Activated T-helper 1 cell treated with Interleukin-2 at 50 U/mL for 16 hours (primary cell): ENCODE data around the gene OLFM1.
"Not testable (repeated sequence)": the region's sequence is repeated elsewhere in the genome, so short reads cannot be mapped to it uniquely, and the experiment has no call there.

Experiments
- DNase-seq: peaks from one replicate; pipeline ENCODE4 v3.0.0-alpha.2; 2020; ENCODE audit warnings: low read depth

Gene OLFM1

DNA sequence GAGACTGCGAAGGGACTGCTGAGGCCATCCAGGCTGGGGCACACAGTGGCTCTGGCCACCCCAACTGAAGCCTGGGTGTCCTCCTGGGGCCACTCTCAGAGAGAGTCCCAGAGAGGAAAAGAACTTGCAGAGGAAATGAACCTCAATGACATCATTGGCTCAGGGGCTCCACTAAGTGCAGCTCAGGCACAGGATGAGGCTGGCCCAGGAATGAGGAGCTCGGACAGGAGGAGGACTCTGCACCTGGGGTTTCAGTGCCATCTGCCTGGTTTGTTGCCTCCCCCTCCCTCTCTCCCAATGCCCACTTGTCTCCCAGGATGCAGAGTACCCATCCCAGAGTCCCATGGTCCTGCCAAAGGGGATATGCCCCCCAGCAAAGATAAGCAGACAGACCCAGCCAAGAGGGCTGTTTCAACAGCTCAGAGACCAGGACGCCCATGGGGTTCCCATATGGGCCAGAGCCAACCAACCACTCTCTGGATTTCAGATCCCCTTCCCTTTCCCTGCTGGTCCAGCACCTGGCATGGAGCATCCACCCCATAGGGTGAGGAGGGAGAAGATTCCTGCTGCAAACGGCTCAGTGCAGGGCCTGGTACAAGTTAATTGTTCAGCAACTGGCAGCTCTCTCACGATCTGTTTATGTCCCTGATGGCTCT lies 26.9 kb upstream of the OLFM1 start:
- DNase-seq = no peak

DNA sequence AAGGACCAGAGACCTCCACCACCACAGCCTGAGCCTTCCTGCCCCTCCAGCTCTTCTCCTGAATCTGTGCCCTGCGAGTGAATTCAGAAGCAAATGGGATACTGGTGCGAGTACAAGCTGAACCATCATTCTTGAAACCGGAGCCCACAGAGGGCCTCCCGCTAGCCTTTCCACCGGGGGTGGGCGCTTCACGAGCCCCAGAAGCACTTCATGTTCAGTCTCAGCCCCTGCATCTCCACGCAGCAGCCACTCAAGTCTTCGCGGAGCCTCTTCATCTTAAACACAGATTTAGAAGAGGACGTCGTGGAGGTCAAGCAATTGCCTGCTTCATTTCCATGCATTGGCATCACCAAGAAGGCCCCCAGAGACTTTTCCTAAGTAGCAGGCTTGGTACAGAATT lies 26.0 kb upstream of the OLFM1 start:
- no peak for DNase-seq

DNA sequence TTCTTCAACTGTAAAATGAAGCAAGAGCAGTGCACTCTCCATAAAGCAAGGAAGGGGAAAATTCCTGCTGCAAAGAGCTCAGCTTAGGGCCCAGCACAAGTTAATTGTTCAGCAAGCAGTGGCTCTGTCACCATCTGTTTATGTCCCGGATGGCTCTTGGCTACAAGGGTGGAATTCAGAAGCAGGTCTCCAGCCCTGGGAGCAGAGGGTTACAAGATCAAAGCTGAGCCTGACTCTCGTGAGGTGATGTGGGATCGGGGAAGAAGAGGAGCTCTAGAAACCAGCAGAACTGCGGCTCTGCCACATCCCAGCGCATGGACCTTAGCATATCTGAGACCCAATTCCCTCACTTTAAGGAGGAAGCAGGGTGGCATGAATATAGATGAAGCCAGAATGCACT lies 25.2 kb upstream of the OLFM1 start:
- no peak for DNase-seq

DNA sequence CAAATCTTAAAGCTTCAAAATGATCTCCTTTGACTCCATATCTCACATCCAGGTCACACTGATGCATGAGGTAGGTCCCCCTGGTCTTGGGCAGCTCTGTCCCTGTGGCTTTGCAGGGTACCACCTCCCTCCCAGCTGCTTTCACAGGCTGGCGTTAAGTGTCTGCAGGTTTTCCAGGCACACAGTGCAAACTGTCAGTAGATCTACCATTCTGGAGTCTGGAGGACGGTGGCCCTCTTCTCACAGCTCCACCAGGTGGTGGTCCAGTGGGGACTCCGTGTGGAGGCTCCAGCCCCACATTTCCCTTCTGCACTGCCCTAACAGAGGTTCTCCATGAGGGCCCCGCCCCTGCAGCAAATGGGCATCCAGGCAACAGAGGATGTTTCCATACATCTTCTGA lies 24.0 kb upstream of the OLFM1 start:
- DNase-seq = not testable (repeated sequence)

DNA sequence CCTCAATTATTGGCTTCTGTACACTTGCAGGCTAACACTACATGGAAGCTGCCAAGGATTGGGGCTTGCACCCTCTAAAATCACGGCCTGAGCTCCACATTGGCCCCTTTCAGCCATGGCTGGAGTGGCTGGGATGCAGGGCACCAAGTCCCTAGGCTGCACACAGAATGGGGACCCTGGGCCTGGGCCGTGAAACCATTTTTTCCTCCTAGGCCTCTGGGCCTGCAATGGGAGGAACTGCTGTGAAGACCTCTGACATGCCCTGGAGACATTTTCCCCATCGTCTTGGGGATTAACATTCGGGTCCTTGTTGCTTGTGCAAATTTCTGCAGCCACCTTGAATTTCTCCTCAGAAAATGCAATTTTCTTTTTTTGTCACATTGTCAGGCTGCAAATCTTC lies 23.6 kb upstream of the OLFM1 start:
- DNase-seq = not testable (repeated sequence)

DNA sequence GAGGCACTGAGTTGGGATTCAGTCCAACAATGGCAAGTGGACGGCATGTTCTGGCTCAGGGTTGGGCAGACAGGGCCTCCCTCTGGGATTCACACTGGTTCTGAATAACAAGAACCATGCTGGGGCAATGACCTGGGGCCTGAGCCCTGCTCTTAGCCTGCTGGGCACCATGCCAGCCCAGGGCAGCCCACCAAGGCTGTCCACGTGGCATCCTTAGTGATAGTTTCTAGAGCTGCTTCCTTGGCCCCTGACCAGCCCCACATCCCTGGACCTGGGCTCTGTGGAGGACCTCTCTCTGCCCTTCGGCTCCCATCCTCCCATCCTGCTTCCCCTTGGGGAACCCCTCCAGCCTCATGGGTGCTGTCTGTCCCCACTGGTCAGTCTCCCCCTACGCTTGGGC lies 22.3 kb upstream of the OLFM1 start:
- no peak for DNase-seq

DNA sequence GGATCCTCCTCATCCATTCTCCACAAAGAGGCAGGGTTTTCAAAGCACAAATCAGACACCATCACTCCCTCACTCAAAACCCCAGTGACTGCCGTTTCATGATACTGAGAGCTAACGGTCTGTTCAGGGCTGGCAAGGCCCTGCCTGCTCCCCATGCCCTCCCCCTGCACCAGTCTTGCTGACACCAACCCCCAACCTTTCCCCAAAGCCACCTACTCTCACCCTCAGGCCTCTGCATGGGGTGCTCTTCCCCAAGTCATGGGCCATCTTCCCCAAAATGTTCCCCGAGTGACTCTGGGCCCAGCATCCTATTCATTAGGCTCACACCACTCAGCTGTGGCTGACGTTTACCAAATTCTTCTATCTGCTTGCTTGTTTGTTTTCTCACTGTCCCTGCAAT lies 21.7 kb upstream of the OLFM1 start:
- no peak for DNase-seq

DNA sequence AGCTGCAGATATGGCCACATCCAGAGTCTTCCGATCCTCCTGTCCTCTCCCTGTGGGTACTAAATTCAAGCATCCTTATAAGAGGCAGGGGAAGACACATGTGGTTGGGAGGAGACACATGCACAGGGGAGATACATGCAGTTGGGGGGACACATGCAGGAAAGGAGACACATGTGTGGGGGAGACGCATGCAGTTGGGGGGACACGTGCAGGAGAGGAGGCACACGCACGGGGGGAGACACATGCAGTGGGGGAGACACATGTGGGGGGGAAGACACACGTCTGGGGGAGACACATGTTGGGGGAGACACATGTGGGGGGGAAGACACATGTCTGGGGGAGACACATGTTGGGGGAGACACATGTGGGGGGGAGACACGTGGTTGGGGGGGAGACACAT lies 21.2 kb upstream of the OLFM1 start:
- no peak for DNase-seq

DNA sequence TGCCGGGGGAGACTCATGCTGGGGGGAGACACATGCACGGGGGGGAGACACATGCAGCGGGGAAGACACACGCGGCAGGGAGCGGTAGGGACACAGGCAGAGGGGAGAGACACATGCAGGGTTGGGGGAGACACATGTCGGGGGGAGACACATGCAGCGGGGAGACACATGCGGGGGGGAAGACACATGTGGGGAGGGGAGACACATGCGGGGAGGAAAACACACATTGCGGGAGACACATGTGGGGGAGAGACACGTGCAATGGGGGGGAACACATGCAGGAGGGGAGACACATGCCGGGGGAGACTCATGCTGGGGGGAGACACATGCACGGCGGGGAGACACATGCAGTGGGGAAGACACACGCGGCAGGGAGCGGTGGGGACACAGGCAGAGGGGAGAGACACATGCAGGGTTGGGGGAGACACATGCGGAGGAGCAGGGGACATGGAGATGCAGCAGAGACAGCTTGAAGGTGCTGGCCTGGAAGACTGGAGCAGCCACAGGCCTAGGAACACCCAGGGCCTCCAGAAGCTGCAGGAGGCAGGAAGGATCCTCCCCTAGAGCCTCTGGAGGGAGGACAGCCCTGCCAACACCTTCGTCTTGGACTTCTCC lies 20.3 kb upstream of the OLFM1 start:
- DNase-seq = no peak

DNA sequence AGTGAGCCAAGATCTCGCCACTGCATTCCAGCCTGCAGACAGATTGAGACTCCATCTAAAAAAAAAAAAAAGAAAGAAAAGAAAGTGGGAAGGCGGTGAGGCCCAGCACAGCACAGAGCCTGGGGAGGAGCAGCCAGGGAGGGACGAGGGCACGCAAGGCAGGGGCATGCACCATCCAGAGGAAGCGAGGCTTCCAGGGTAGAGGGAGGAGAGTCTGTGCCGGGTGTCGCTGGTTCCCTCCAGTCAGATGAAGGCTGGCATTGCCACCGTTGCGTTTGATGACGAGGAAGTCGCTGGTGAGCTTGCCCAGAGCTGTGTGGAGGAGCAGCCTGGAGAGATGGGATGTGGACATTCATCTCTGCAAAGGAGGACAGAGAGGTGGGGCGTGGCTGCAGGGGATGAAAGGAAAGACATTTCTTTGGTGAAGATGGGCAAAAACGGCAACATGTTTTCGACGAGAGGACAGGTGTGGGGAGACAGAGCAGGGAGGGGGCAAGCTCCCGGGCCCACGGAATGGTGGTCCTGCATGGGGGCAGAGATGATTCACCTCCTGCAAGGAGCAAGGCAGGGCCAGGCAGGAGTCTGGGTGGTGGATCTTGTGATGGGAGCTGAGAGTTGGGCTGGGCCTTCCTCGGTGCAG lies 18.6 kb upstream of the OLFM1 start:
- no peak for DNase-seq

DNA sequence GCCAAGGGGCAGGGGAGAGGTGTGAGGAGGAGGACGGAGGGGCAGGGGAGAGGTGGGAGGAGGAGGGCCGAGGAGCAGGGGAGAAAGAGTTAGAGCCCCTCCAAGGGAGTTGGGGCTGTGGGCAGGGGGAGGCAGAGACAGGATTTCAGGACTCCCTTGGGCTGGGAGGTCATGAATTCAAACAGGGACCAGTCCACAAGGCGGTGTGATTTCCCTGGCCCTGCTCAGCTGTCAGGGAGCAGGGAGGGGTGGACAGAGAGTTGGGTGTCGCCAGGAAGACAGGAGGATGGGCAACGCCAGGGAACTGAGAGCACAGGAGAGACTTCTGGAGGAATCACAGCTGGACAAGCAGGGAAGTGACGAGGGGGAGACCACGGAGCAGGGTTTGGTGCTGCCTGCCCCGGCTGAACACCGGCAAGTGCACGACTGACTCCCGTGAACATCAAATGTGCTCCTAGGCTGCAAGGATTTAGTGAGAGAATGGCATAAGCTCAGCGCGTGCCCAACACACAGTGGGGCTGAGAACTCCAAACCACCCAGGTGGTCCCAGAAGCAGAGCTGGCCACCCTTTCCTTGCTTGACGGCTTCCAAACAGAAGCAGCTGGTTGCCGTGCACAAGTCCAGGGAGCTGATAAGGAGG lies 17.8 kb upstream of the OLFM1 start:
- DNase-seq = no peak

DNA sequence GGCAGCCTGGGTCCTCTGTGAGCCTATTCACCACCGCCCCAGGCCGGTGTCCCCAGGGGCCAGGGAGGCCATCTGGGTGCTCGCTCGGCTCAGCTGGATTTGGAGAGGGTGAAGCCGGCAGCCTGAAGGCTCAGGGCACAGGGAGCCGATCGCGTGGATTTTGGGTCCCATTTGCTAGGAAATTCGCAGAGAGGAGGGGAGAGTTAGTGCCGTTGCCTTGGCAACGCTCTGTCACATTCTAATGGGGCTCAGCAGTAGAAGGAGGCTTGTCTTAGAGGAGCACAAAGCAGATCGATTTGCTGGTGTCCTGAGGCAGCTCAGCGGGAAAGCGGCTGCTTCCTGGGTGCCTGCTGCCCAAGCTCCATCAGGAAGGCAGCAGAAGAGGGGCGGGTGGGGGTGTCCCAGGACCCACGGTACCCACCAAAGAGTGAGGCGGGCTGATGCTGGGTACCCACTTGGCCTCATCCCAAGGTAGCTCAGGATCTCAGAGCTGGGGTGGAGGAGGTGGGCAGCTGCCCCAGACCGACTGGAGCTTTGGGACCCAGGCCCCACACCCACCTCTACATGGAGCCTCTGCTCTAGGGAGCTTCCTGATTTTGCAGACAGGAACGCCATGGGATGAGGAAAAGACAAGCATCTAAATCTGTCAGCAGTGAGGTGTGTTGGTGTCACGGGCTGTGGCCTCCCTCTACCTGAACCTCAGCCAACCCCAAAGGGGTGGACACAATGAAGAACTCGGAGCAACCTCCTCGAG lies 17.1 kb upstream of the OLFM1 start:
- DNase-seq = no peak

DNA sequence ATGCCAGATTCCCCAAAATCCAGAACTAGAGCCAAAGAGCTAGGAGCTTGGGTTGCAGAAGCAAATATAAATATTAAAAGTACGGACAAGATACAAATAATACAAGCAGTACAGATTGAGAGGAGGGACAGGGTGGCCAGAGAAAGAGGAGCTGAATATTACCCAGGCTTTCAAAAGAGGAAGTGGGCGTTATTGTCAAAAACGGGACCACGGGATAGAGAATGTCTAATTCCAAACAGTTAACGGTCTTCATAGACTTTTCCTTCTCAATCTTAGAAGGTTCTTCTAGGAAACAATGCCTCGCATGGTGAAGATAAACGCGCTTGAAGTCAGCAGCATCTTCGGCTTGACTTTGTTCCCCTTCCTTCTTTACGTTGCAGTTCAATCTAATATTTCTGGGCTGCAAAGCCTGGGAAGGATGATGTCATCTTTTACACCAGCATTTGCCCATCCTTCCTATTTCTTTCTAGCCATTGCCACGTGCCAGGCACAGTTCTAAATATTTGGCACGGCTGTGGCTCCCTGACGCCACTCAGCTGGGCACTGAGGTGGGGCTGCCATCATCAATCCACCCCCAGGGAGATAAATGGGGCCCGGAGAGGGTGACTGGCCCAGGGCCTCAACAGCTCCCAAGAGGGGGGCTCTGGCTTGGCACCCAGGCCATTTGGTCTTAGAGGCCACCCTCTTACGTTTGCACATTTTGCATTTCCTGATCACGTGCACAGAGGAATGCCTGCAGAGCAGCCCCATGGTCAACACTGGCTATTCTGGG lies 16.3 kb upstream of the OLFM1 start:
- no peak for DNase-seq

DNA sequence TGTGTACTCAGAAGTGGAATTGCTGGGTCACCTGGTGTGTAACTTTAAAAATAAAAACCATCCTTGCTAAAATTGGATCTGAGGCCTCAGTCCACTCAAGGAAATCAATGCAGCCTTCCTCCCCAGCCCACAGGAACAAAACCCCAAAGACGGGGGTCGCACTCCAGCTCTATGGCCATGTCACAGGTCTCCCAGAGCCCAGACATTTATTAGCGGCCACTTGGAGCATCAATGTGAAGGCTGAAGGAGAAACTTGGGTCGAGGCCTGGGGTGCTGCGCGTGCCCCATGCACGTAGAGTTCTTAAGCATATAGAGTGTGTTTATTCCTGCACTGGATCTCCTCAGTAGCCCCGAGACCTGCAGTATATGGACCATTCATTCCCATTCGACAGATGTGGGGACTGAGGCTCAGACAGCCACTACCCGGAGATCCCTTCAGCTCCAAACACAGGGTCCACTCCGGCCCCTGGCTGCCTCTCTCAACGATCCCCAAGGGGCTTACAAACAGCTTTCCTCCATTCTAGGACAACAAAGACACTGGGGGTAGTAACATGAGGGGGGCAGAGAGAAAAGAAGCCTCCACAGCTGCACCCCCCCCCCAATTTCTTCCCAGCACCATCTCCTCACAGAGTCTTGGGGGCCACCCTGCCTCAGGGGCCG lies 14.3 kb upstream of the OLFM1 start:
- DNase-seq = no peak

DNA sequence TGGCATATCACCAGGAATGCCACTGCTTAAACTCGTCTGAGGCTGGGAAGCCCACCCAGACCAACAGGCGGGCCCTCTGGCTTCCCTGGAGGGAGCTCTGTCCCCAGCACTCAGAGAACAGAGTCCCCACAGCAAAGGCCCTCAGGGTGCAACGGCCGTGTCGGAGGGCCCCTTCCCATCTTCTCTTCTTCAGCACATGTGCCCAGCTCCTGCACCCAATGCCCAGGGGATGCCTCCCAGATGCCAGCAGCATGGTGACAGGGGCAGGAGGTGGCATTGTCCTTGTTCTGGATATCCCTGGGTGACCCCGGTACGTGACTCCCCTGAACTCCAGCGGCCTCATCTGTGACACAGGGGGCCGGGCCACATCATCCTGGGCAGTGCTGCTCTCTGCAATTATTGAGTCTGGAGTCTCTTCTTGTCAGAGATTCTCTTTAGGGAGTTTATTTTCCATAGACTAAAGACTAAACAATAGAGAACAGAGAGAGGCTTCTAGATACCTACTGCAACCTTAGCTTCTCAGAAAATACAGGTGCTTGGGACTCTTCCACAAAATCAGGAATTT lies 13.6 kb upstream of the OLFM1 start:
- DNase-seq = no peak

DNA sequence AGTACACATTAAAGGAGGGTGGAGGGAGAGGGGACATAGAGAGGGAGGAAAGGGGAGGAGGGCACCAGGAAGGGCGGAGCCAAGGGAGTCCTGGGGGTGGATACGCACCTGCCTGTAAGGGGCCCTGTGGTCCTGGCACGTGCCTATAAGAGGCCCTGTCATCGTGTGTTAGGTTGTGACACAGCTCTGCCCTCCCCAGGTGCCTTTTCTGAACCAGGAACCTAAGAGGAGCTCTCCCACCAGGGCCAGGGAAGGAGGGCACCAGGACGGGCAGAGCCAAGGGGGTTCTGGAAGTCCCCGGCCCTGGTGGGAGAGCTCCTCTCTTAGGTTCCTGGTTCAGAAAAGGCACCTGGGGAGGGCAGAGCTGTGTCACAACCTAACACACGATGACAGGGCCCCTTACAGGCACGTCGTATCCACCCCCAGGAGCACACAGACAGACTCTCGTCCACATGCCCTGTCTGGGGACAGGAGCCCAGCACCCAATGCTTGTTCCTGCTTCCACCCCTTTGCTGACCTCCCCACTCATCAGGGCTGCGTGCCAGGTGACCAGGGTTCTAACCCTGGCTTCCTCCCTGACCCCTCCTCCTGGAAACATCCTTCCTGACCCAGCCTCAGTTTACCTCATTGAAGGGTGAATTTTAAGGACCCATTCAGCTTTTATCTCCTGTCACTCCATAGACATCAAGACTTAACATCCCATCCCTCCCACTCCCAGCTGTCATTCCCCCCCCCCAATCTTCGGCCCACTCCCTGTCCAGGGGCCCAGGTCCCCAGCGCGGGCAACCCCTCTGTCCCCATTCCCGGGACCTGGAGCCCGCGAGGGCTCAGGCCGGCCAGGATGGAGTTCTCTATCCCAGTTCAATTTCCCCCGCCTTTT lies 12.9 kb upstream of the OLFM1 start:
- no peak for DNase-seq

DNA sequence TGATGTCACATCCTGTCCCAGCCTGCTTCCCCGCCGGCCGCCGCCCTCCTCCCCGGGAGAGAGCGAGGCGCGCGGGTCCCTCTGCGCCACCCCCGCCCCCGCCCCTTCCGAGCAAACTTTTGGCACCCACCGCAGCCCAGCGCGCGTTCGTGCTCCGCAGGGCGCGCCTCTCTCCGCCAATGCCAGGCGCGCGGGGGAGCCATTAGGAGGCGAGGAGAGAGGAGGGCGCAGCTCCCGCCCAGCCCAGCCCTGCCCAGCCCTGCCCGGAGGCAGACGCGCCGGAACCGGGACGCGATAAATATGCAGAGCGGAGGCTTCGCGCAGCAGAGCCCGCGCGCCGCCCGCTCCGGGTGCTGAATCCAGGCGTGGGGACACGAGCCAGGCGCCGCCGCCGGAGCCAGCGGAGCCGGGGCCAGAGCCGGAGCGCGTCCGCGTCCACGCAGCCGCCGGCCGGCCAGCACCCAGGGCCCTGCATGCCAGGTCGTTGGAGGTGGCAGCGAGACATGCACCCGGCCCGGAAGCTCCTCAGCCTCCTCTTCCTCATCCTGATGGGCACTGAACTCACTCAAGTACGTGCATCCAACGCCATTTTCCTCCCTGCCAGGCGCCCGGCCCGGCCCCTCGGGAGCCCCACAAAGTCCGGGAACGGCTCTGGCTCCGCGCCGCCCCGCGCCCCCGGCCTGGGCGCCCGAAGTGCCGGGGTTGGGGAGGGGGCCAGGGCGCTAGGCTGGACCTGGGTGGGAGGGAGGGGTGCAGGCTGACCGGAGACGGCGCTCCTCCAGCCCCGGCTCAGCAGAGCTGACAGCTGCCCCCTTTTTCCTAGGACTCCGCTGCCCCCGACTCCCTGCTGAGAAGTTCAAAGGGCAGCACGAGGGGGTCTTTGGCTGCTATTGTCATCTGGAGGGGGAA lies 12.0 kb upstream of the OLFM1 start:
- no peak for DNase-seq

DNA sequence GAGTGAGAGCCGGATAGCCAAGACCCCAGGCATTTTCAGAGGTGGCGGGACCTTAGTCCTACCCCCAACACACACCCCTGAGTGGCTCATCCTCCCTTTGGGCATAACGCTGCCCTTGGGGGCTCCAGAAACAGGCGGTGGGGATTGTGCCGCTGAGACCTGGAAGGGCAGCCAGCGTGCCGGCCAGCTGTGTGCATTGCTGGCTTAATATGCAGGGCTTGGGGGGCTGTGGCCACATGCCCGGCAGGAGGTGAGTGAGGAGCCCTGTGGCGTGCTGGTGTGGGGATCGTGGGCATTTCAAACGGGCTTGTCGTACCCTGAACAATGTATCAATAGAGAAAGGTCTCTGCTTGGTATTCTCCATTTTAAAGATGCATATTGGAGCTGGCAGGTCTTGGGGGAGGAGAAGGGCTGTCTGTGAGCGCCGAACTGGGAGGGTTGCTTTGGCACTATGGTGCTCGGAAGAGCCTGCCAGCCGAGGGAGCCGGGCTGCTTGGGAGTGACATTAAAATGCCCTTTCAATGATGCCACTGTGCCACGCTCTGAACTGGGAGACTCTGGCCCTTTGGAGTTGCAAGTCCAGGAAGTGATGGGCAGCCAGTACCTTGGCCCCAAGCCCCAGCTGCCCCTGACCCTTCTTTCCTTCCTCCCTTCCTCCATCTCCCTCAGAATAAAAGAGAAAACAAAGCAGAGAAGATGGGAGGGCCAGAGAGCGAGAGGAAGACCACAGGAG lies 11.2 kb upstream of the OLFM1 start:
- DNase-seq = no peak
